Ecto neural progenitor cell (in vitro differentiated cells): ENCODE results near the gene NCOA6.
"Not testable (repeated sequence)": the region's sequence is repeated elsewhere in the genome, so short reads cannot be mapped to it uniquely, and the experiment has no call there.

Source experiments
- DNase-seq: peaks from one replicate; pipeline ENCODE4 v3.0.0-alpha.2; 2018; ENCODE audit warnings: low spot score

NCOA6 gene

GRCh38 chr20:34719242-34720017 is 106.0 kb downstream of the NCOA6 start:
- DNase-seq, result not testable (repeated sequence)

- DNase-seq, result no peak
Measured at GRCh38 chr20:34717230-34718095, 108.0 kb downstream of the NCOA6 start.

GRCh38 chr20:34716921-34717229 is 108.6 kb downstream of the NCOA6 start:
- DNase-seq, result no peak

GRCh38 chr20:34715384-34715783 is 110.1 kb downstream of the NCOA6 start:
- DNase-seq, result no peak

- not testable (repeated sequence) for DNase-seq
Measured at GRCh38 chr20:34713944-34714515, 111.4 kb downstream of the NCOA6 start.

GRCh38 chr20:34713194-34713943 is 112.1 kb downstream of the NCOA6 start:
- DNase-seq, result no peak

- no peak for DNase-seq
Measured at GRCh38 chr20:34712525-34713192, 112.8 kb downstream of the NCOA6 start.

GRCh38 chr20:34711813-34712430 is 113.5 kb downstream of the NCOA6 start:
- DNase-seq, result no peak

GRCh38 chr20:34710861-34711574 is 114.4 kb downstream of the NCOA6 start:
- DNase-seq, result no peak

- DNase-seq, result no peak
Measured at GRCh38 chr20:34710568-34710839, 114.9 kb downstream of the NCOA6 start.

GRCh38 chr20:34709831-34710567 is 115.5 kb downstream of the NCOA6 start:
- peak; percentile 87 for DNase-seq

- DNase-seq, result peak; percentile 91
Measured at GRCh38 chr20:34709044-34709830, 116.2 kb downstream of the NCOA6 start.

GRCh38 chr20:34708621-34709043 is 116.8 kb downstream of the NCOA6 start:
- DNase-seq, result peak; percentile 76

GRCh38 chr20:34706912-34707784 is 118.3 kb downstream of the NCOA6 start:
- no peak for DNase-seq

GRCh38 chr20:34706302-34706875 is 119.1 kb downstream of the NCOA6 start:
- no peak for DNase-seq

- DNase-seq, result peak; percentile 50
Measured at GRCh38 chr20:34705397-34706301, 119.8 kb downstream of the NCOA6 start.

- DNase-seq, result no peak
Measured at GRCh38 chr20:34705008-34705396, 120.4 kb downstream of the NCOA6 start.
